PFSK-1 (cell line): ENCODE results near the gene KIF5A.

Source experiments
- FOXP2 ChIP-seq: optimal IDR thresholded peaks from 2 replicates; pipeline ENCODE3; 2011; ENCODE audit warnings: borderline replicate concordance, control low read depth, inconsistent platforms; ENCODE audit not compliant: insufficient read depth; ENCODE audit errors: extremely low read length, extremely low read depth
- POLR2AphosphoS5 ChIP-seq: IDR thresholded peaks from 2 replicates; pipeline ENCODE4 v1.6.1; 2012; ENCODE audit warnings: low read depth, mild to moderate bottlenecking, control low read depth, low read length, moderate library complexity
- SIN3A ChIP-seq: IDR thresholded peaks from 2 replicates; pipeline ENCODE4 v1.6.1; 2012; ENCODE audit warnings: mild to moderate bottlenecking, low read length, moderate library complexity, borderline replicate concordance; ENCODE audit not compliant: insufficient read depth
- TAF1 ChIP-seq: IDR thresholded peaks from 2 replicates; pipeline ENCODE4 v1.6.1; 2012; ENCODE audit warnings: low read length, control low read depth, borderline replicate concordance; ENCODE audit not compliant: insufficient read depth
- TF ChIP-seq, protein P1 (sequence below), 2 experiments: IDR thresholded peaks; 2 replicates each; pipeline versions ENCODE4 v1.6.1 to v1.8.0; 2011 to 2012; ENCODE audit warnings: low read depth in 2 of 2, low read length in 2 of 2, control low read depth in 1 of 2, inconsistent platforms in 1 of 2, mild to moderate bottlenecking in 1 of 2, moderate library complexity in 1 of 2; ENCODE audit not compliant: insufficient read depth in 1 of 2

DNA sequence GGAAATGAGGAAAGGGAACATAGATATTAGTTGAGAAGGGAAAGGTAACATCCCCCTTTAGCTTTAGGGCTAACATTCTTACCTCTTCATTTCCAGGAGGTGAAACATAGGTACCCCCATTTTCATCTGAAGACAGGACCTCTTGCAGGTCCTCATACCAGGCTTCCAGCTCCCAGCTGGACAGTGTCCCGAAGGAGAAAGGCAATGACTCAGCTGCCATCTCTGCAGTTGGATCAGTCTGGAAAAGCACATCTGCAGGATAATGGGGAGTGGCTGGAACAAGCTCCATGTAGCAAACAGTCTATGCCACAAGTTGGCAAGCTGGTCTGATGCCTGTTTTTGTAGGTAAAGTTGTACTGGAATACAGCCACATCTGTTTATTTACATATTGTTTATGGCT is 32.7 kb upstream of the KIF5A start:
- TF ChIP-seq POLR2AphosphoS5 (no peak), TAF1 (no peak), SIN3A (no peak), FOXP2 (no peak)
- TF ChIP-seq, protein P1, sequence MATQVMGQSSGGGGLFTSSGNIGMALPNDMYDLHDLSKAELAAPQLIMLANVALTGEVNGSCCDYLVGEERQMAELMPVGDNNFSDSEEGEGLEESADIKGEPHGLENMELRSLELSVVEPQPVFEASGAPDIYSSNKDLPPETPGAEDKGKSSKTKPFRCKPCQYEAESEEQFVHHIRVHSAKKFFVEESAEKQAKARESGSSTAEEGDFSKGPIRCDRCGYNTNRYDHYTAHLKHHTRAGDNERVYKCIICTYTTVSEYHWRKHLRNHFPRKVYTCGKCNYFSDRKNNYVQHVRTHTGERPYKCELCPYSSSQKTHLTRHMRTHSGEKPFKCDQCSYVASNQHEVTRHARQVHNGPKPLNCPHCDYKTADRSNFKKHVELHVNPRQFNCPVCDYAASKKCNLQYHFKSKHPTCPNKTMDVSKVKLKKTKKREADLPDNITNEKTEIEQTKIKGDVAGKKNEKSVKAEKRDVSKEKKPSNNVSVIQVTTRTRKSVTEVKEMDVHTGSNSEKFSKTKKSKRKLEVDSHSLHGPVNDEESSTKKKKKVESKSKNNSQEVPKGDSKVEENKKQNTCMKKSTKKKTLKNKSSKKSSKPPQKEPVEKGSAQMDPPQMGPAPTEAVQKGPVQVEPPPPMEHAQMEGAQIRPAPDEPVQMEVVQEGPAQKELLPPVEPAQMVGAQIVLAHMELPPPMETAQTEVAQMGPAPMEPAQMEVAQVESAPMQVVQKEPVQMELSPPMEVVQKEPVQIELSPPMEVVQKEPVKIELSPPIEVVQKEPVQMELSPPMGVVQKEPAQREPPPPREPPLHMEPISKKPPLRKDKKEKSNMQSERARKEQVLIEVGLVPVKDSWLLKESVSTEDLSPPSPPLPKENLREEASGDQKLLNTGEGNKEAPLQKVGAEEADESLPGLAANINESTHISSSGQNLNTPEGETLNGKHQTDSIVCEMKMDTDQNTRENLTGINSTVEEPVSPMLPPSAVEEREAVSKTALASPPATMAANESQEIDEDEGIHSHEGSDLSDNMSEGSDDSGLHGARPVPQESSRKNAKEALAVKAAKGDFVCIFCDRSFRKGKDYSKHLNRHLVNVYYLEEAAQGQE (IDR thresholded peaks at IDR 0.05; ENCODE audit: insufficient read depth in 1 of 2, low read depth in 2 of 2, low read length in 2 of 2) = no peak
